Measurements from ENCODE around the gene GHR. TPM values are rescaled to one million over a fixed set of nuclear protein-coding genes. Genes with fewer than 3 reads are reported as not detected.

The GHR gene
- total and polyA plus RNA-seq, 7 donors = 0.46 to 22.8 (median 9.1) TPM

- Histone ChIP-seq H3K4me1 (peaks cover 0 to 22% (median 3%) of the 10 kb centered on the region in 4 donors), H3K36me3 (no peaks in the 10 kb centered on the region), H3K27ac (no peak overlapping the region), H3K4me3 (no peak overlapping the region), H3K27me3 (no peaks in the 10 kb centered on the region), H3K9me3 (no peaks in the 10 kb centered on the region)
- intact Hi-C loops (cut with DNase I) = loop anchor here (5.0 kb wide), 1 partner anchor 228 kb away; the partner anchor contains the start of gene GHR
- WGBS, 2 donors = 81 to 87% methylated on average over 3 of the region's 3 CpGs
- DNase-seq = no peak
- TF ChIP-seq POLR2AphosphoS5 (IDR thresholded peaks at IDR 0.05) (no peak), EP300 (IDR thresholded peaks at IDR 0.05) (no peak), POLR2A (IDR thresholded peaks at IDR 0.05) (no peak)
- TF ChIP-seq, protein P1, sequence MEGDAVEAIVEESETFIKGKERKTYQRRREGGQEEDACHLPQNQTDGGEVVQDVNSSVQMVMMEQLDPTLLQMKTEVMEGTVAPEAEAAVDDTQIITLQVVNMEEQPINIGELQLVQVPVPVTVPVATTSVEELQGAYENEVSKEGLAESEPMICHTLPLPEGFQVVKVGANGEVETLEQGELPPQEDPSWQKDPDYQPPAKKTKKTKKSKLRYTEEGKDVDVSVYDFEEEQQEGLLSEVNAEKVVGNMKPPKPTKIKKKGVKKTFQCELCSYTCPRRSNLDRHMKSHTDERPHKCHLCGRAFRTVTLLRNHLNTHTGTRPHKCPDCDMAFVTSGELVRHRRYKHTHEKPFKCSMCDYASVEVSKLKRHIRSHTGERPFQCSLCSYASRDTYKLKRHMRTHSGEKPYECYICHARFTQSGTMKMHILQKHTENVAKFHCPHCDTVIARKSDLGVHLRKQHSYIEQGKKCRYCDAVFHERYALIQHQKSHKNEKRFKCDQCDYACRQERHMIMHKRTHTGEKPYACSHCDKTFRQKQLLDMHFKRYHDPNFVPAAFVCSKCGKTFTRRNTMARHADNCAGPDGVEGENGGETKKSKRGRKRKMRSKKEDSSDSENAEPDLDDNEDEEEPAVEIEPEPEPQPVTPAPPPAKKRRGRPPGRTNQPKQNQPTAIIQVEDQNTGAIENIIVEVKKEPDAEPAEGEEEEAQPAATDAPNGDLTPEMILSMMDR (IDR thresholded peaks at IDR 0.05) = no peak
These were observed 226.8 kb downstream of the GHR start for GRCh38 chr5:42650084-42650483.

DNA sequence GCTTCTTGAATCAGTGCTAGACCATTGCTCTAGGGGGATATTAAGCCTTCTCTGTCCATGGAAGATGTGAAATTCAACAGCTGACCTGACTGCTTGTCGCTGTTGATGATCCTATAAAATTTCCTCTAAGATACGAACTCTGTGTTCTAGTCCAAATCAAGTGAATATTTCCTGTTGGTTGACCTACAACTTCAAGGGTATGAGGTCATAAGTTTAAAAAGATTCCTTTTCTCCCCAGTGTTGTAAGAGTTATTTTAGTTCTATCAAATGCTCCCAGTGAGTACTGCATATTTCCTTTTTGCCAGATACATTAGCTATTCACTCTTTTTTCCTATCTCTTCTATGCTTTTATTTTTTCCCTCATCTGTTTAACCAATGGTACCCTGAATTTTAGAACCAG is 230.5 kb downstream of the GHR start:
- DNase-seq = no peak
- TF ChIP-seq POLR2A (IDR thresholded peaks at IDR 0.05) (no peak), POLR2AphosphoS5 (IDR thresholded peaks at IDR 0.05) (no peak), EP300 (IDR thresholded peaks at IDR 0.05) (no peak)
- TF ChIP-seq, protein P1 (IDR thresholded peaks at IDR 0.05) = no peak
- H3K36me3 ChIP-seq = no peaks in the 10 kb centered on the region
- no peak overlapping the region for H3K4me3 ChIP-seq
- WGBS, 2 donors = 82 to 87% methylated on average over 2 of the region's 2 CpGs
- H3K9me3 ChIP-seq = no peaks in the 10 kb centered on the region
- no peaks in the 10 kb centered on the region for H3K27me3 ChIP-seq
- H3K4me1 ChIP-seq = peaks cover 0 to 27% (median 2%) of the 10 kb centered on the region in 4 donors
- no peak overlapping the region for H3K27ac ChIP-seq
- intact Hi-C loops (cut with DNase I) = loop anchor here (5.0 kb wide), 1 partner anchor 231 kb away; the partner anchor contains the start of gene GHR

DNA sequence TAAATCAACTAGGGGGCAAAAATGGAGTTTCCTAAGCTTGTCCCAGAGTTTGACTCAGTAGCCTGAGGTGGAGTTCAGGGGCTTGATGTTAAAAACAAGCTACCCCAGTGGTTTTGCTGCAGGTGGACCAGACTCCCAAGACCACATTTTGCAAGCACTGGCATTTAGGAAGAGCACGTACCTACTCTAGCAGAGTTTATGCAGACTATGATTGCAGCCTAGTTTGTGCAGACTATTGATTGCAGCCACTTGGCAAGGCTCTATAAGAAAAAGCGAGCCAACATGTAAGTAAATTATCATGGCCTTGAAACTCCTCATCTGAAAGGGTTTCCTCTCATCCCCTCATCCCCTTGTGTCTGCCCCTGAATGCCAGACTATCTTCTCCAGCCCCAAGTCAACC is 231.4 kb downstream of the GHR start:
- H3K27ac ChIP-seq = no peak overlapping the region
- no peaks in the 10 kb centered on the region for H3K36me3 ChIP-seq
- peaks cover 0 to 17% (median 0%) of the 10 kb centered on the region in 4 donors for H3K4me1 ChIP-seq
- intact Hi-C loops (cut with DNase I) = loop anchor here (5.0 kb wide), 1 partner anchor 232 kb away; the partner anchor contains the start of gene GHR
- 90 to 91% methylated on average over 2 of the region's 2 CpGs for WGBS, 2 donors
- H3K27me3 ChIP-seq = no peaks in the 10 kb centered on the region
- no peak for DNase-seq
- no peak for TF ChIP-seq EP300 (IDR thresholded peaks at IDR 0.05)
- TF ChIP-seq POLR2A (IDR thresholded peaks at IDR 0.05) = no peak
- TF ChIP-seq, protein P1 (IDR thresholded peaks at IDR 0.05) = no peak
- TF ChIP-seq POLR2AphosphoS5 (IDR thresholded peaks at IDR 0.05) = no peak
- H3K4me3 ChIP-seq = no peak overlapping the region
- no peaks in the 10 kb centered on the region for H3K9me3 ChIP-seq

DNA sequence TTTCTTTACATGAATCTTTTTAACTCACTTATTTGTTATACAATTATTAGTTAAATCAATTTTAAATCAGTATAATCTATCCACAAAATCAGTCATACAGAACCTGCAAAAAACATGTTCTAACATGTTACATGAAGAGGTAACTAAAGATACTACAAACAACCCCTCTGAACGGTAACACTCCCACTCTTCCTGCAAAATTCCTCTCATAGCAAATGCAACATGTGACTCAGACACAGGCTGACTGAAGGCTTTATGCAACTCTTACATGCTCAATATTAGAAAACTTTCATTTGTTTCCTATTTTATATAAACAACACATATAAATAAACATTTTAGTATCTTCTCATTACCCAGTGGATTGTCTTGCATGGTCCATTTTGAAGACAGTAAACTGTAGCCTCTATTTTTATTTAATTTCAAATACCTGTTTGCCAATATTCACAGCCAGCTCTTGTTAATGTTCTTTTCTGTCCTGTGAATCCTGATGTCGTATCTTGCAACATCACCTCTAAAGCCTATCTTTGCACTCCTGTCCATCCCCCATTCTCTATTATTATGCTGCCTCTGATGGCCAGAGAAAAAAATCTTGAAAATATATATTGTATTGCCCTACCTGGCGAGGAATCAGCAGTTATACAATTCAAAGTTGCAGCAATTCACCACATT is 232.9 kb downstream of the GHR start:
- Histone ChIP-seq H3K27ac (no peak overlapping the region), H3K4me3 (no peak overlapping the region), H3K27me3 (no peaks in the 10 kb centered on the region), H3K36me3 (no peaks in the 10 kb centered on the region), H3K9me3 (no peaks in the 10 kb centered on the region), H3K4me1 (peaks cover 0 to 11% (median 0%) of the 10 kb centered on the region in 4 donors)
- 75 to 77% methylated on average over 3 of the region's 3 CpGs for WGBS, 2 donors
- no peak for DNase-seq
- TF ChIP-seq POLR2AphosphoS5 (IDR thresholded peaks at IDR 0.05) = no peak
- no peak for TF ChIP-seq EP300 (IDR thresholded peaks at IDR 0.05)
- TF ChIP-seq POLR2A (IDR thresholded peaks at IDR 0.05) = no peak
- TF ChIP-seq, protein P1 (IDR thresholded peaks at IDR 0.05) = no peak
- intact Hi-C loops (cut with DNase I) = no loop called here
